Right lung (tissue), 5 donors: ENCODE measurements around the gene ZBTB24. TPM values are rescaled to one million over a fixed set of nuclear protein-coding genes. Genes with fewer than 3 reads are reported as not detected.
A peak's percentile ranks its signal among the peaks of the same experiment; 100 is the strongest.

Experiments used
- DNase-seq, 2 donors: peaks; one replicate each; pipeline ENCODE4 v3.0.0-alpha.2; 2013
- polyA plus RNA-seq, 5 donors: library from polyadenylated mRNA; unstranded; fragments of 120-200 nt; gene quantifications; one replicate each; pipeline versions ENCODE4 v1.2.1 to v1.2.3, GENCODE V29; 2013; ENCODE audit warnings: inconsistent platforms in 1 of 5, low replicate concordance in 1 of 5; ENCODE audit not compliant: insufficient read length in 5 of 5, insufficient read depth in 1 of 5

Gene ZBTB24
- polyA plus RNA-seq, 5 donors = 10.1 to 15.2 (median 13.3) TPM

DNA sequence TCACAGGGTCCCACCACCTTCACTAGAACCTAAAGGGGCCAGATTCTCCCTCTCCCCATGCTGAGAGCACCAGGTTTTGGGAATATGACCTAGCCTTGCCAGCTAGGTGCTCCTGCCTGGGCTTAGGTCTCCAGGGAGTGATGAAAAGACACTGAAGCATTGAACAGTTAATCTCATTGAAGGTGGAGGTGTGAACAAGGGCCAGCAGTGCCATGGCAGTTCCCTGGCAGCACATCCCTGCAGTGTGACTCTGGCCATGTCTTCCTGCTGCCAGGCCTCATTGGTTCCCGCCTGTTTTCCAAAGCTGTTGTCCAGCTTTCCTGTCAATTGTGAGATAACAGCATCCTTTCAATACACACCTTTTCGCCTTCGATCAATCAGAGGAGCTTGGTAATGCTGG lies 53.5 kb downstream of the ZBTB24 start:
- no peak for DNase-seq

DNA sequence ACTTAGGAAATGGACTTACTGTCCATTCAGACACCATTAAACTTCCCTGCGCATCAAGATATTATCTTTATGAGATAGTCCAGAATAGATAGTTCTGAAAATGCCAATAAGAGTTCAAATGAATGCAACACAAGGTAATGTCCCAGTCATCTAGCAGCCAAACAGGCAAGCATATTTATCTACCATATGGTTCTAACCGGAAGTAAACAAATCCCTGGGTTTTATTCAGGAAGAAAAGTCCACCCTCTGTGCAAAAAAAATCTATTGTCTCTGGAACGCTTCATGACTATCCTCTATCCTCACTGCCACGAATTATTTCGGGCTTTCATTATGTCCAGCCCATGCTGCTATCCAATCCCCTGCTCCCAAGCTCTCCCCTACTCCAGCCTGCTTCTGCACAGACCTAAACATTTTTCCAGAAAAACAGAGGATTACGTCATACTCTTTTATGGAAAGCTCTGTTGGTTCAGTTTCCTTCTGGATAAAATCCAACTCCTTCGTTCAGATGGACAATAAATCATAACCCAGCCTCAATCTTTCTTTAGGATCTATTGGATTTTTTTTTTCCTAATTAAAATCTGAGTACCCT lies 54.0 kb downstream of the ZBTB24 start:
- DNase-seq = peak; percentile 34 to 52

DNA sequence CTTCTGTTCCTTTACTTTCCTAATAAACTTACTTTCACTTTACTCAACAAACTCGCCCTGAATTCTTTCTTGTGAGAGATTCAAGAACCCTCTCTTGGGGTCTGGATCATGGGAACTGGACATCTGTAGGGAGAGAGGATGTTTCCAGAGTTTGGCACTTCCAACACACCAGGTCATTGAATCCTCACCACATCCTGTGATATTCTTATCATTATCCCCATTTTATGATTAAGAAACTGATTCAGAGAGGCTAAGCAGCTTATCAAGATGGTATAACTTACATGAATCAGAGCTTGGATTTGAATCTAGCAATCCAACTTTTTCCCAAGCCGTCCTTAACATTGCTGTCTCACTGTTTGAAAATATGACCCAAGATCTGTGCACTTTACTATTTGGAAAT lies 58.1 kb downstream of the ZBTB24 start:
- DNase-seq = no peak

DNA sequence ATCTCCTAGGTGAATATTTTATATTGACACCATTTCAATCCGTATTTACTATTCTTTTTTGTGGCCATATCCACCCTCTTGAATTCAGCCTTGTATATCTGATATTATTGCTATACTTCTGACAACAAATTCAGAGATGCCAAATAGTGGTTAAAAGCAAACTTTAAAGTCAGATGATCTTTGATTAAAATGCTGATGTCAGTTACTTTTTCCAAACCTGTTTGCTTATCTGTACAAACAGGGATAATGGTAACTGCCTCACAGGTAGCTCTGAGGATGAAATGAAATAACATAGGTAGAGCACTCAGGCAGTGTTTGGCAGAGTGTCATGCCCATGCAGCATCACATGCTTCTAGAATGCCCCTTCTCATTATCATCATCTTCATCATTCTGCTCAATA lies 61.8 kb downstream of the ZBTB24 start:
- no peak for DNase-seq

DNA sequence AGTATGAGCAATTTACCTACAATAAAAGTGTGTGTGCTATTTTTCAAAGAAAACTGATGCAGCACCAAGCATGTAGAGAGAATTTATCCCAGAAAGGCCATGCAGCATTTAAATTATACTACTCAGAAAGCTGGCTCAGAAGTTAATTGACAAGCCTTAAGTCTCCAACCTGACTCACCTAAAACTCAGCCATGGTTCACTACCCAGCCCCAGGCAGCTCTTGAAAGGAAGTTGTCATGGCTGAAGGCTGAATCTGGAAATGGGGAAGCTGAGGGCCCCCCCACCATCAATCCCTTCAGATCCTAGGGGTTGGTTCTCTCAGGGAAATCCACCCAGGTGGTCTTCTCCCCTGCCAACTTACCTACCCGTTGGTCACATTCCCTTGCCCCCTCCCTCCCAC lies 62.3 kb downstream of the ZBTB24 start:
- no peak for DNase-seq

DNA sequence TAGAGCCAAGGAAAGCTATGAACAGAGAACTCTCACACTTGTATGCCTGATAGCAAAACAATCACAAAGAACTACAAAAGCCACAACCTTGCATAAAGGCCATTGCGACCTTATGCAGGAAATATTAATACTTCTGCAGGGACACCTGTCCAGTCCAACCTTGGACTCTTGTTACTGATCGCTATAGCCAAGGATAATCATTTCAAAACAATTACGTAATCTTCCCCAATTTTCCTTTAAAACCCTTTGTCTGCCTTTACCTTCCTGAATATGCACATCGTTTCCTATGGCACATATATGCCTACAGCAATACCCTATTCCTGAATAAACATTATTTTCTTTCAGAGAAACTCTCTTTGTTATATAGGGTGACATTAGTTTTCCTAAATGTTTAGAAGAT lies 65.4 kb downstream of the ZBTB24 start:
- no peak for DNase-seq

Other genes starting within 250 kb of the ZBTB24 start
- gene CD164, start 100.8 kb downstream of the ZBTB24 start, polyA plus RNA-seq = 100 to 1,000 TPM; 190 to 336 (median 303) TPM
- gene PPIL6, start 42.6 kb downstream of the ZBTB24 start, polyA plus RNA-seq = 10 to 100 TPM in 4 of 5 donors, 1 to 10 TPM in 1; 10.0 to 17.1 (median 12.2) TPM
- 10 to 100 TPM in 4 of 5 donors, 1 to 10 TPM in 1; 9.1 to 14.8 (median 14.0) TPM for gene SMPD2, start 42.5 kb downstream of the ZBTB24 start, polyA plus RNA-seq
- 10 to 100 TPM; 47.7 to 65.3 (median 57.3) TPM for gene MICAL1, start 27.4 kb downstream of the ZBTB24 start, polyA plus RNA-seq
- gene AK9, start 208.0 kb upstream of the ZBTB24 start, polyA plus RNA-seq = 10 to 100 TPM; 11.5 to 18.0 (median 16.1) TPM
- gene FIG4, start 208.1 kb upstream of the ZBTB24 start, polyA plus RNA-seq = 10 to 100 TPM; 16.0 to 23.6 (median 21.6) TPM